ENCODE data around the gene BEND5.

Gene BEND5

GRCh38 chr1:48775831-48776392 is 779 bp downstream of the BEND5 start:
- no peak for TF ChIP-seq EZH2 (IDR thresholded peaks at IDR 0.05; ENCODE audit: borderline replicate concordance, low read length)
- TF ChIP-seq CTCF (IDR thresholded peaks at IDR 0.05; ENCODE audit: low read length): no peak
- Histone ChIP-seq H4K20me1 (ENCODE audit: insufficient read depth, low read length) (no peaks in the 10 kb centered on the region), H3K9me2 (ENCODE audit: low read depth, low read length) (no peaks in the 10 kb centered on the region), H3K9me3 (ENCODE audit: low read length) (no peaks in the 10 kb centered on the region), H3F3A (ENCODE audit: insufficient read depth, low read length) (no peaks in the 10 kb centered on the region), H3K4me1 (ENCODE audit: insufficient read depth, low read length, severe bottlenecking) (no peaks in the 10 kb centered on the region), H3K79me2 (ENCODE audit: insufficient read depth, low read length) (no peaks in the 10 kb centered on the region), H3K4me3 (ENCODE audit: low read depth, low read length, poor library complexity, severe bottlenecking) (no peak overlapping the region), H2AFZ (ENCODE audit: low read length) (no peak overlapping the region), H3K9ac (ENCODE audit: low read length) (no peak overlapping the region), H3K27me3 (ENCODE audit: insufficient read depth, low read length) (no peaks in the 10 kb centered on the region; the same call in 1 of the 2 replicates), H3K36me3 (ENCODE audit: insufficient read depth, low read length) (no peaks in the 10 kb centered on the region), H3K4me2 (ENCODE audit: low read length) (no peak overlapping the region), H3K27ac (ENCODE audit: low read depth, low read length, poor library complexity, severe bottlenecking) (no peak overlapping the region)

GRCh38 chr1:48773133-48773532 is 3.6 kb downstream of the BEND5 start:
- Histone ChIP-seq H3K9me3 (ENCODE audit: low read length) (no peaks in the 10 kb centered on the region), H2AFZ (ENCODE audit: low read length) (no peak overlapping the region), H3K27me3 (ENCODE audit: insufficient read depth, low read length) (no peaks in the 10 kb centered on the region; the same call in 1 of the 2 replicates), H3K4me1 (ENCODE audit: insufficient read depth, low read length, severe bottlenecking) (no peaks in the 10 kb centered on the region), H4K20me1 (ENCODE audit: insufficient read depth, low read length) (no peaks in the 10 kb centered on the region), H3K9ac (ENCODE audit: low read length) (no peak overlapping the region), H3F3A (ENCODE audit: insufficient read depth, low read length) (no peaks in the 10 kb centered on the region), H3K4me3 (ENCODE audit: low read depth, low read length, poor library complexity, severe bottlenecking) (no peak overlapping the region), H3K4me2 (ENCODE audit: low read length) (no peak overlapping the region), H3K36me3 (ENCODE audit: insufficient read depth, low read length) (no peaks in the 10 kb centered on the region), H3K9me2 (ENCODE audit: low read depth, low read length) (no peaks in the 10 kb centered on the region), H3K27ac (ENCODE audit: low read depth, low read length, poor library complexity, severe bottlenecking) (no peak overlapping the region), H3K79me2 (ENCODE audit: insufficient read depth, low read length) (no peaks in the 10 kb centered on the region)
- no peak for TF ChIP-seq EZH2 (IDR thresholded peaks at IDR 0.05; ENCODE audit: borderline replicate concordance, low read length)
- TF ChIP-seq CTCF (IDR thresholded peaks at IDR 0.05; ENCODE audit: low read length): no peak

- Histone ChIP-seq H3K9me3 (ENCODE audit: low read length) (no peaks in the 10 kb centered on the region), H3F3A (ENCODE audit: insufficient read depth, low read length) (no peaks in the 10 kb centered on the region), H2AFZ (ENCODE audit: low read length) (no peak overlapping the region), H3K4me3 (ENCODE audit: low read depth, low read length, poor library complexity, severe bottlenecking) (no peak overlapping the region), H3K9ac (ENCODE audit: low read length) (no peak overlapping the region), H3K79me2 (ENCODE audit: insufficient read depth, low read length) (no peaks in the 10 kb centered on the region), H3K4me1 (ENCODE audit: insufficient read depth, low read length, severe bottlenecking) (no peaks in the 10 kb centered on the region), H4K20me1 (ENCODE audit: insufficient read depth, low read length) (no peaks in the 10 kb centered on the region), H3K27me3 (ENCODE audit: insufficient read depth, low read length) (no peaks in the 10 kb centered on the region; the same call in 1 of the 2 replicates), H3K9me2 (ENCODE audit: low read depth, low read length) (no peaks in the 10 kb centered on the region), H3K27ac (ENCODE audit: low read depth, low read length, poor library complexity, severe bottlenecking) (no peak overlapping the region), H3K36me3 (ENCODE audit: insufficient read depth, low read length) (no peaks in the 10 kb centered on the region), H3K4me2 (ENCODE audit: low read length) (no peak overlapping the region)
- TF ChIP-seq EZH2 (IDR thresholded peaks at IDR 0.05; ENCODE audit: borderline replicate concordance, low read length) (no peak), CTCF (IDR thresholded peaks at IDR 0.05; ENCODE audit: low read length) (no peak)
These were observed 4.5 kb downstream of the BEND5 start for GRCh38 chr1:48772211-48772610.

All from OCI-LY1 (cell line).